Neuronal stem cell (in vitro differentiated cells): ENCODE data around the gene KRT71.

Source experiments
- DNase-seq: peaks from one replicate; pipeline ENCODE4 v3.0.0-alpha.2; 2013; ENCODE audit warnings: low spot score
- H2AFZ ChIP-seq: one replicate; pipeline ENCODE4 v1.6.1; 2013; ENCODE audit warnings: mild to moderate bottlenecking, low read length, inconsistent platforms
- H2AK5ac ChIP-seq: 2 replicates; pipeline ENCODE4 v1.6.1; 2013; ENCODE audit warnings: low read depth, mild to moderate bottlenecking, inconsistent platforms, low read length, moderate library complexity, mixed read lengths
- H2BK120ac ChIP-seq: 2 replicates; pipeline ENCODE4 v1.6.1; 2013; ENCODE audit warnings: low read depth, mild to moderate bottlenecking, inconsistent platforms, low read length, moderate library complexity, mixed read lengths
- H2BK12ac ChIP-seq: one replicate; pipeline ENCODE4 v1.6.1; 2013; ENCODE audit warnings: low read length, inconsistent platforms
- H2BK15ac ChIP-seq: 2 replicates; pipeline ENCODE4 v1.6.1; 2013; ENCODE audit warnings: mild to moderate bottlenecking, low read length, inconsistent platforms, mixed read lengths
- H2BK5ac ChIP-seq: one replicate; pipeline ENCODE4 v1.6.1; 2013; ENCODE audit warnings: inconsistent platforms, mild to moderate bottlenecking, low read length, moderate library complexity
- H3K14ac ChIP-seq: one replicate; pipeline ENCODE4 v1.6.1; 2013; ENCODE audit warnings: low read length, inconsistent platforms
- H3K18ac ChIP-seq: 2 replicates; pipeline ENCODE4 v1.6.1; 2013; ENCODE audit warnings: low read length, inconsistent platforms
- H3K23ac ChIP-seq: 2 replicates; pipeline ENCODE4 v1.6.1; 2013; ENCODE audit warnings: low read depth, mild to moderate bottlenecking, mixed read lengths, low read length, inconsistent platforms; ENCODE audit not compliant: poor library complexity
- H3K27ac ChIP-seq: replicated peaks from 3 replicates; pipeline ENCODE4 v1.5.1; 2013; ENCODE audit warnings: low read length, inconsistent platforms
- H3K27me3 ChIP-seq, 3 experiments: 2 replicates each; pipeline ENCODE4 v1.6.1; 2013; ENCODE audit warnings: low read length in 3 of 3, mild to moderate bottlenecking in 2 of 3, inconsistent platforms in 1 of 3, low read depth in 1 of 3, mixed read lengths in 1 of 3, moderate library complexity in 1 of 3; ENCODE audit not compliant: control insufficient read depth in 3 of 3, insufficient read depth in 3 of 3
- H3K36me3 ChIP-seq, 2 donors: replicated peaks in 1 of 2; 2 replicates each; pipeline ENCODE4 v1.6.1; 2013; ENCODE audit warnings: low read length in 2 of 2; ENCODE audit not compliant: control insufficient read depth in 2 of 2, insufficient read depth in 2 of 2
- H3K4ac ChIP-seq: 2 replicates; pipeline ENCODE4 v1.6.1; 2013; ENCODE audit warnings: inconsistent platforms, mild to moderate bottlenecking, low read length, moderate library complexity
- H3K4me1 ChIP-seq, 2 donors: 1 replicate in 1 of 2; 2 replicates in 1 of 2; pipeline ENCODE4 v1.6.1; 2013; ENCODE audit warnings: low read length in 2 of 2, low read depth in 1 of 2; ENCODE audit not compliant: control insufficient read depth in 2 of 2, insufficient read depth in 1 of 2
- H3K4me2 ChIP-seq: one replicate; pipeline ENCODE4 v1.6.1; 2013; ENCODE audit warnings: mild to moderate bottlenecking, low read length, inconsistent platforms; ENCODE audit not compliant: insufficient read depth, poor library complexity, severe bottlenecking
- H3K4me3 ChIP-seq, 2 donors: 2 replicates each; pipeline ENCODE4 v1.5.1; 2013; ENCODE audit warnings: low read length in 2 of 2, mild to moderate bottlenecking in 2 of 2, inconsistent platforms in 1 of 2, moderate library complexity in 1 of 2
- H3K79me1 ChIP-seq: one replicate; pipeline ENCODE4 v1.6.1; 2013; ENCODE audit warnings: low read depth, mild to moderate bottlenecking, inconsistent platforms, low read length, moderate library complexity
- H3K9ac ChIP-seq: one replicate; pipeline ENCODE4 v1.6.1; 2013; ENCODE audit warnings: mild to moderate bottlenecking, low read depth, low read length, inconsistent platforms; ENCODE audit not compliant: poor library complexity
- H3K9me3 ChIP-seq, 2 donors: replicated peaks in 1 of 2; 2 replicates each; pipeline versions ENCODE3 to v1.6.1; 2013; ENCODE audit warnings: low read length in 2 of 2, mild to moderate bottlenecking in 2 of 2, inconsistent platforms in 1 of 2, low read depth in 1 of 2, mixed read lengths in 1 of 2, moderate library complexity in 1 of 2; ENCODE audit not compliant: control insufficient read depth in 2 of 2, insufficient read depth in 1 of 2
- H4K8ac ChIP-seq: one replicate; pipeline ENCODE4 v1.6.1; 2013; ENCODE audit warnings: low read depth, mild to moderate bottlenecking, inconsistent platforms, low read length, moderate library complexity
- H4K91ac ChIP-seq: one replicate; pipeline ENCODE4 v1.6.1; 2013; ENCODE audit warnings: low read length, low read depth, mild to moderate bottlenecking, inconsistent platforms; ENCODE audit not compliant: poor library complexity
- WGBS, 2 donors: extraction: QIAGEN DNeasy Blood & Tissue Kit; methylation state at CpG; one replicate each; pipeline ENCODE4 v1.1.7; 2013; ENCODE audit warnings: missing lambda C conversion rate in 2 of 2, mixed read lengths in 1 of 2; ENCODE audit not compliant: insufficient read length in 2 of 2, insufficient replicate concordance in 1 of 2; ENCODE audit errors: extremely low coverage in 2 of 2; 5-methylcytosine and 5-hydroxymethylcytosine counted together

Gene KRT71

GRCh38 chr12:52494100-52494499 lies 58.8 kb downstream of the KRT71 start:
- DNase-seq: no peak
- no peak overlapping the region for H3K23ac ChIP-seq
- H2BK120ac ChIP-seq: no peak overlapping the region
- H3K9ac ChIP-seq: no peak overlapping the region
- H2AFZ ChIP-seq: no peak overlapping the region
- H4K91ac ChIP-seq: no peak overlapping the region
- H3K36me3 ChIP-seq: no peaks in the 10 kb centered on the region
- no peak overlapping the region for H3K4me2 ChIP-seq
- no peak overlapping the region for H3K4me3 ChIP-seq
- H3K4me1 ChIP-seq: peaks cover 0 to 16% of the 10 kb centered on the region in 2 donors
- H2BK15ac ChIP-seq: no peak overlapping the region
- H2BK12ac ChIP-seq: no peak overlapping the region
- H3K79me1 ChIP-seq: no peaks in the 10 kb centered on the region
- no peak overlapping the region for H2BK5ac ChIP-seq
- H3K4ac ChIP-seq: no peak overlapping the region
- H3K27ac ChIP-seq: no peak overlapping the region
- H3K9me3 ChIP-seq: no peaks in the 10 kb centered on the region
- no CpG with 5 or more reads among the region's 1 CpG for WGBS, 2 donors
- no peak overlapping the region for H3K14ac ChIP-seq
- no peak overlapping the region for H4K8ac ChIP-seq
- H3K18ac ChIP-seq: no peak overlapping the region
- H3K27me3 ChIP-seq: peaks cover 0 to 8% (median 0%) of the 10 kb centered on the region in 3 experiments
- no peak overlapping the region for H2AK5ac ChIP-seq
